Fibroblast of the aortic adventitia (primary cell): ENCODE data around the gene CMTM6. TPM values are rescaled to one million over a fixed set of nuclear protein-coding genes. Genes with fewer than 3 reads are reported as not detected.

ENCODE experiments used
- DNase-seq: peaks from one replicate; pipeline ENCODE4 v3.0.0-alpha.2; 2010; ENCODE audit warnings: low read depth
- H3K4me3 ChIP-seq: 2 replicates; pipeline ENCODE4 v1.5.1; 2011; ENCODE audit warnings: low read depth, mild to moderate bottlenecking, control low read depth, low read length, moderate library complexity
- CTCF ChIP-seq: IDR thresholded peaks from 2 replicates; pipeline ENCODE4 v1.5.1; 2011; ENCODE audit warnings: mild to moderate bottlenecking, low read length, control low read depth, inconsistent platforms; ENCODE audit not compliant: insufficient read depth
- total RNA-seq: library from RNA; depleted of rRNA; stranded (reverse); fragments of >200 nt; gene quantifications from 2 replicates; pipeline ENCODE4 v1.2.3, GENCODE V29; 2012; ENCODE audit warnings: low replicate concordance

CMTM6 gene
- total RNA-seq, 1 donor: 81.4 TPM

- no peak for DNase-seq
- TF ChIP-seq CTCF: no peak
Observed at GRCh38 chr3:32456429-32457130, 46.1 kb downstream of the CMTM6 start.

GRCh38 chr3:32455609-32456428 lies 46.8 kb downstream of the CMTM6 start:
- no peak overlapping the region for H3K4me3 ChIP-seq
- DNase-seq: no peak
- no peak for TF ChIP-seq CTCF

More at GRCh38 chr3:32456429-32457130, 46.1 kb downstream of the CMTM6 start:
- no peak overlapping the region for H3K4me3 ChIP-seq

- no peak overlapping the region for H3K4me3 ChIP-seq
- no peak for TF ChIP-seq CTCF
- no peak for DNase-seq
Observed at GRCh38 chr3:32454731-32455608, 47.7 kb downstream of the CMTM6 start.

- no peak for TF ChIP-seq CTCF
- DNase-seq: no peak
- H3K4me3 ChIP-seq: no peak overlapping the region
Observed at GRCh38 chr3:32454111-32454510, 48.5 kb downstream of the CMTM6 start.

GRCh38 chr3:32453346-32453745 lies 49.3 kb downstream of the CMTM6 start:
- TF ChIP-seq CTCF: no peak
- DNase-seq: peak; percentile 67
- no peak overlapping the region for H3K4me3 ChIP-seq

- TF ChIP-seq CTCF: no peak
- DNase-seq: no peak
- H3K4me3 ChIP-seq: no peak overlapping the region
Observed at GRCh38 chr3:32452009-32452408, 50.6 kb downstream of the CMTM6 start.
